SK-N-SH treated with all-trans-retinoic acid at 6 μM for 48 hours (cell line): ENCODE data around the gene ETV6.

Source experiments
- ARNTL ChIP-seq: fragments of 450-650 bp; formaldehyde crosslinking; IDR thresholded peaks from 2 replicates; pipeline ENCODE4 v1.5.0; 2020; ENCODE audit warnings: low read depth, mild to moderate bottlenecking, moderate library complexity, borderline replicate concordance
- BACH2 ChIP-seq: fragments of 250-450 bp; sonication (Bioruptor Pico); IDR thresholded peaks from 2 replicates; pipeline ENCODE4 v1.9.0; 2021; ENCODE audit warnings: mild to moderate bottlenecking, borderline replicate concordance
- CSDC2 ChIP-seq: fragments of 250-450 bp; sonication (Bioruptor Pico); IDR thresholded peaks from 2 replicates; pipeline ENCODE4 v1.5.0; 2020; ENCODE audit warnings: mild to moderate bottlenecking, moderate library complexity
- PPARA ChIP-seq: fragments of 250-450 bp; sonication (Bioruptor Pico); IDR thresholded peaks from 2 replicates; pipeline ENCODE4 v1.5.0; 2020; ENCODE audit warnings: mild to moderate bottlenecking, borderline replicate concordance
- RARB ChIP-seq: fragments of 250-450 bp; sonication (Bioruptor Pico); IDR thresholded peaks from 2 replicates; pipeline ENCODE4 v1.8.0; 2021; ENCODE audit warnings: mild to moderate bottlenecking, moderate library complexity
- SNAI2 ChIP-seq: fragments of 250-450 bp; sonication (Bioruptor Pico); IDR thresholded peaks from 2 replicates; pipeline ENCODE4 v1.5.0; 2020; ENCODE audit warnings: mild to moderate bottlenecking, moderate library complexity
- TCF4 ChIP-seq: fragments of 250-450 bp; sonication (Bioruptor Pico); IDR thresholded peaks from 2 replicates; pipeline ENCODE4 v1.8.0; 2021; ENCODE audit warnings: mild to moderate bottlenecking, moderate library complexity, borderline replicate concordance
- ZFP3 ChIP-seq: fragments of 250-450 bp; sonication (Bioruptor Pico); IDR thresholded peaks from 2 replicates; pipeline ENCODE4 v1.5.0; 2020; ENCODE audit warnings: mild to moderate bottlenecking, moderate library complexity
- ZFP30 ChIP-seq: fragments of 450-650 bp; formaldehyde crosslinking; IDR thresholded peaks from 2 replicates; pipeline ENCODE4 v1.5.0; 2022; ENCODE audit warnings: mild to moderate bottlenecking, moderate library complexity
- TF ChIP-seq, protein P1 (sequence below): fragments of 250-450 bp; sonication (Bioruptor Pico); IDR thresholded peaks from 2 replicates; pipeline ENCODE4 v1.8.0; 2020; ENCODE audit warnings: mild to moderate bottlenecking, moderate library complexity, borderline replicate concordance
- TF ChIP-seq, protein P2 (sequence below): fragments of 250-450 bp; sonication (Bioruptor Pico); IDR thresholded peaks from 2 replicates; pipeline ENCODE4 v1.5.1; 2020; ENCODE audit warnings: low read depth, mild to moderate bottlenecking, moderate library complexity

DNA sequence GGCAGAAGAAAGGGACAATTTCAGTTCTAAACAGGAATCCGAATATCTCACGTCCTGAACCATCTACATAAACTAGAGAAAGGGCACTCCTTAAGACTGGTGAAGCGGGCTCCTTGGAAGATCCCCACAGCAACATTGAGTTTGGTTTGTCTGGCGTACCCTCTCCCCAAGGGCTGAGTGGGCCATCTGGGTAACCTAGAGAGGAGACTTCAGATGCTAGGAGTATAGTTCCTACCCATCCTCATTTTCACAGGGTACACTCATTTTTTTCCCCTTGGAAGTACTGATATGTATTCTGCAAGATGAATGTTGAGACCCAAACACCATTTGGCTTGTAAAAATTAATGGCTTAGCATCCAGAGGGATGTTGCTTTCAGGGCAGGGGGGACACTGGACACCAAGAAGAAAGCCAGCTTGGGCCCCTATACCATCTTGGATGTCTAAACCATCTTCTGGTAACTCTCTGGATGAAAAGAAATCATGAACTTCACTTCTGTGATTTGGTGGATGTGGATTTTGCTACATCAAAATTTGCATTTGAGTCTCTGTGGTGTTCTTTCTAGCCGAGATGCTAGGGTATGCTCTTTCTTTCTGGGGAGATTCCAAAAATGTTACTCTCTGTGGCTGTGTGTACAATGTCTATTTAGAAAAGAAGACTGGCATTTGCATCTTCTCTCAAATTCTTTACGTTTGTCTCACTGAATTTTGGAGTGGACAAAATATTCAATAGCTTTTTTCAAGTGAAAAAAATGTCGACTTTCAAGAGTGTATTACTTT, 97.7 kb downstream of the ETV6 start:
- TF ChIP-seq PPARA (CRISPR knock-in tag) (no peak), ARNTL (CRISPR knock-in tag) (no peak), RARB (CRISPR knock-in tag) (no peak), ZFP3 (CRISPR knock-in tag) (no peak), SNAI2 (no peak), ZFP30 (CRISPR knock-in tag) (no peak), TCF4 (no peak), CSDC2 (CRISPR knock-in tag) (no peak), BACH2 (CRISPR knock-in tag) (no peak)
- TF ChIP-seq, protein P1, sequence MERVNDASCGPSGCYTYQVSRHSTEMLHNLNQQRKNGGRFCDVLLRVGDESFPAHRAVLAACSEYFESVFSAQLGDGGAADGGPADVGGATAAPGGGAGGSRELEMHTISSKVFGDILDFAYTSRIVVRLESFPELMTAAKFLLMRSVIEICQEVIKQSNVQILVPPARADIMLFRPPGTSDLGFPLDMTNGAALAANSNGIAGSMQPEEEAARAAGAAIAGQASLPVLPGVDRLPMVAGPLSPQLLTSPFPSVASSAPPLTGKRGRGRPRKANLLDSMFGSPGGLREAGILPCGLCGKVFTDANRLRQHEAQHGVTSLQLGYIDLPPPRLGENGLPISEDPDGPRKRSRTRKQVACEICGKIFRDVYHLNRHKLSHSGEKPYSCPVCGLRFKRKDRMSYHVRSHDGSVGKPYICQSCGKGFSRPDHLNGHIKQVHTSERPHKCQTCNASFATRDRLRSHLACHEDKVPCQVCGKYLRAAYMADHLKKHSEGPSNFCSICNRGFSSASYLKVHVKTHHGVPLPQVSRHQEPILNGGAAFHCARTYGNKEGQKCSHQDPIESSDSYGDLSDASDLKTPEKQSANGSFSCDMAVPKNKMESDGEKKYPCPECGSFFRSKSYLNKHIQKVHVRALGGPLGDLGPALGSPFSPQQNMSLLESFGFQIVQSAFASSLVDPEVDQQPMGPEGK = no peak
- TF ChIP-seq, protein P2, sequence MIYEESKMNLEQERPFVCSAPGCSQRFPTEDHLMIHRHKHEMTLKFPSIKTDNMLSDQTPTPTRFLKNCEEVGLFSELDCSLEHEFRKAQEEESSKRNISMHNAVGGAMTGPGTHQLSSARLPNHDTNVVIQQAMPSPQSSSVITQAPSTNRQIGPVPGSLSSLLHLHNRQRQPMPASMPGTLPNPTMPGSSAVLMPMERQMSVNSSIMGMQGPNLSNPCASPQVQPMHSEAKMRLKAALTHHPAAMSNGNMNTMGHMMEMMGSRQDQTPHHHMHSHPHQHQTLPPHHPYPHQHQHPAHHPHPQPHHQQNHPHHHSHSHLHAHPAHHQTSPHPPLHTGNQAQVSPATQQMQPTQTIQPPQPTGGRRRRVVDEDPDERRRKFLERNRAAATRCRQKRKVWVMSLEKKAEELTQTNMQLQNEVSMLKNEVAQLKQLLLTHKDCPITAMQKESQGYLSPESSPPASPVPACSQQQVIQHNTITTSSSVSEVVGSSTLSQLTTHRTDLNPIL (CRISPR knock-in tag) = no peak
